Mesothelial cell of epicardium (in vitro differentiated cells): ENCODE measurements around the gene NELFE. TPM values are rescaled to one million over a fixed set of nuclear protein-coding genes. Genes with fewer than 3 reads are reported as not detected.

Source experiments
- DNase-seq, 2 experiments: peaks; one replicate each; pipeline ENCODE4 v3.0.0; 2021; ENCODE audit warnings: low spot score in 2 of 2; ENCODE audit not compliant: unreplicated experiment in 2 of 2
- H3K27ac Mint-ChIP-seq: 2 replicates; pipeline ENCODE4 v1.8.0; 2021; ENCODE audit warnings: mixed read lengths
- H3K27me3 Mint-ChIP-seq: 2 replicates; pipeline ENCODE4 v1.8.0; 2021; ENCODE audit warnings: low read depth, mixed read lengths
- H3K36me3 Mint-ChIP-seq: 2 replicates; pipeline ENCODE4 v1.8.0; 2021; ENCODE audit warnings: mixed read lengths
- H3K4me1 Mint-ChIP-seq: 2 replicates; pipeline ENCODE4 v1.8.0; 2021; ENCODE audit warnings: mixed read lengths
- H3K4me3 Mint-ChIP-seq: 2 replicates; pipeline ENCODE4 v1.8.0; 2021; ENCODE audit warnings: mild to moderate bottlenecking, moderate library complexity, mixed read lengths
- H3K9me3 Mint-ChIP-seq: 2 replicates; pipeline ENCODE4 v1.8.0; 2021; ENCODE audit warnings: mixed read lengths
- CTCF ChIP-seq: fragments of 200-600 bp; sonication (generic); IDR thresholded peaks from one replicate; pipeline ENCODE4 v1.5.0; 2021; ENCODE audit warnings: antibody characterized with exemption; ENCODE audit not compliant: unreplicated experiment
- total RNA-seq: library from RNA; stranded (reverse); gene quantifications from 3 replicates; pipeline ENCODE4 v1.2.1, GENCODE V29; 2021

NELFE gene
- total RNA-seq, 1 donor from 2014 or later = 60.0 TPM

GRCh38 chr6:31930962-31931361 is 27.8 kb downstream of the NELFE start:
- H3K4me1 Mint-ChIP-seq = no peaks in the 10 kb centered on the region
- no peaks in the 10 kb centered on the region for H3K36me3 Mint-ChIP-seq
- DNase-seq = no peak
- no peak for TF ChIP-seq CTCF
- H3K27ac Mint-ChIP-seq = no peak overlapping the region
- H3K27me3 Mint-ChIP-seq = peaks cover 27% of the 10 kb centered on the region
- H3K4me3 Mint-ChIP-seq = no peak overlapping the region
- H3K9me3 Mint-ChIP-seq = no peaks in the 10 kb centered on the region

GRCh38 chr6:31928672-31928939 is 30.2 kb downstream of the NELFE start:
- Mint-ChIP-seq H3K27ac (no peak overlapping the region), H3K9me3 (no peaks in the 10 kb centered on the region), H3K4me3 (no peak overlapping the region), H3K4me1 (no peaks in the 10 kb centered on the region), H3K36me3 (no peaks in the 10 kb centered on the region), H3K27me3 (peaks cover 21% of the 10 kb centered on the region)
- no peak for TF ChIP-seq CTCF
- no peak for DNase-seq

DNA sequence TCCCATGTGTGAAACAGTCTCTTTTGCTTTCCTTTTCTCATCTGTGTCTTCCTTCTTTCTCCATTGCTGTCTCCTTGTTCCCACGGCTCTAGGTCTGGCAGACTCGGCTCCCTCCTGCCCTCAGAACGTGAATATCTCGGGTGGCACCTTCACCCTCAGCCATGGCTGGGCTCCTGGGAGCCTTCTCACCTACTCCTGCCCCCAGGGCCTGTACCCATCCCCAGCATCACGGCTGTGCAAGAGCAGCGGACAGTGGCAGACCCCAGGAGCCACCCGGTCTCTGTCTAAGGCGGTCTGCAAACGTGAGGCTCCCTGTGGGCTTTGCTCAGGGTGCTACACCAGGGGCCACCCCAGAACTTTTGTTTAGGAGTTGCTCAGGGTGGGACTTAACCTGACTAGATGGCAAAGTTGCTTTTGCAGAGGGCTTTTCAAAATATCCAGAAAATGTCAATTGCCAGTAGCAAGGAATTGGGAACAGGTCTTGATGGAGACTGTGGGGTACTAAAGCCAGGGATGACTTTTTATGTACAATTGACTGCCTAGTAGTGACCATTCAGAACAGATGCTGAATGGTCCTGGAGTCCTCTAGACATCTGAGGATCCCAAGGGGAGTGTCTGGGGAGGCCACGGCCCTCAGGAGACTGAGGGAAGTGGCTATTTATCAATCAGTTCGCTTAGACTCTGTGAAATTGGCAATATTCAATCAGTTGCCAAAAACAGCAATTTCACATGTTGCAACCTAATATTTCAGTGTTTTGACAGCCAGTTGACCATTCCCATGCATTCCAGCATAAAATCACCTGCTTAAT is 30.7 kb downstream of the NELFE start:
- no peak for DNase-seq
- TF ChIP-seq CTCF = no peak
- H3K4me1 Mint-ChIP-seq = no peaks in the 10 kb centered on the region
- H3K9me3 Mint-ChIP-seq = no peaks in the 10 kb centered on the region
- H3K27me3 Mint-ChIP-seq = peaks cover 18% of the 10 kb centered on the region
- no peak overlapping the region for H3K27ac Mint-ChIP-seq
- no peak overlapping the region for H3K4me3 Mint-ChIP-seq
- H3K36me3 Mint-ChIP-seq = no peaks in the 10 kb centered on the region

GRCh38 chr6:31927242-31927862 is 31.4 kb downstream of the NELFE start, which contains the start of gene C2:
Gene C2 (plus strand): TSS chr6:31927717. CDS start chr6:31927753, 36 bp downstream.
- Mint-ChIP-seq H3K27ac (no peak within 1 kb of the TSS), H3K36me3 (no peaks in the 10 kb centered on the region), H3K4me3 (no peak within 1 kb of the TSS), H3K27me3 (peaks cover 16% of the 10 kb centered on the region), H3K4me1 (no peaks in the 10 kb centered on the region), H3K9me3 (no peaks in the 10 kb centered on the region)
- no peak for DNase-seq
- TF ChIP-seq CTCF = no peak

GRCh38 chr6:31922942-31923341 is 35.8 kb downstream of the NELFE start:
- H3K36me3 Mint-ChIP-seq = no peaks in the 10 kb centered on the region
- no peak for DNase-seq
- TF ChIP-seq CTCF = no peak
- H3K4me3 Mint-ChIP-seq = no peak overlapping the region
- H3K9me3 Mint-ChIP-seq = no peaks in the 10 kb centered on the region
- H3K27me3 Mint-ChIP-seq = peaks cover 12% of the 10 kb centered on the region
- no peak overlapping the region for H3K27ac Mint-ChIP-seq
- peaks cover 4% of the 10 kb centered on the region for H3K4me1 Mint-ChIP-seq
